Measurements from ENCODE around the gene TAS1R2.
"Not testable (repeated sequence)": the region's sequence is repeated elsewhere in the genome, so short reads cannot be mapped to it uniquely, and the experiment has no call there.

TAS1R2 gene

DNA sequence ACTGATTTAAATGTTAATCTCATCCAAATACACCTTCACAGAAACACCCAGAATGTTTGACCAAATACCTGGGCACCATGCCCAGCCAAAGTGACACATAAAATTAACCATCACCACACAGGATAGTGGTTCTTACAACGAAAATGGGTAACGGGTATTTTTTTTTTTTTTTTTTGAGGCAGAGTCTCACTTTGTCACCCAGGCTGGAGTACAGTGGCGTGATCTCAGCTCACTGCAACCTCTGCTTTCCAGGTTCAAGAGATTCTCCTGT, 11.1 kb upstream of the TAS1R2 start:
- not testable (repeated sequence) for H3K9me3 ChIP-seq (ENCODE audit: low read length); H3K4me3 ChIP-seq (ENCODE audit: low read length); H3K36me3 ChIP-seq (ENCODE audit: insufficient read depth, low read length); H3K27me3 ChIP-seq (ENCODE audit: insufficient read depth, low read length); H2AFZ ChIP-seq (ENCODE audit: low read depth, low read length); H3K4me1 ChIP-seq (ENCODE audit: insufficient read depth, low read length)

DNA sequence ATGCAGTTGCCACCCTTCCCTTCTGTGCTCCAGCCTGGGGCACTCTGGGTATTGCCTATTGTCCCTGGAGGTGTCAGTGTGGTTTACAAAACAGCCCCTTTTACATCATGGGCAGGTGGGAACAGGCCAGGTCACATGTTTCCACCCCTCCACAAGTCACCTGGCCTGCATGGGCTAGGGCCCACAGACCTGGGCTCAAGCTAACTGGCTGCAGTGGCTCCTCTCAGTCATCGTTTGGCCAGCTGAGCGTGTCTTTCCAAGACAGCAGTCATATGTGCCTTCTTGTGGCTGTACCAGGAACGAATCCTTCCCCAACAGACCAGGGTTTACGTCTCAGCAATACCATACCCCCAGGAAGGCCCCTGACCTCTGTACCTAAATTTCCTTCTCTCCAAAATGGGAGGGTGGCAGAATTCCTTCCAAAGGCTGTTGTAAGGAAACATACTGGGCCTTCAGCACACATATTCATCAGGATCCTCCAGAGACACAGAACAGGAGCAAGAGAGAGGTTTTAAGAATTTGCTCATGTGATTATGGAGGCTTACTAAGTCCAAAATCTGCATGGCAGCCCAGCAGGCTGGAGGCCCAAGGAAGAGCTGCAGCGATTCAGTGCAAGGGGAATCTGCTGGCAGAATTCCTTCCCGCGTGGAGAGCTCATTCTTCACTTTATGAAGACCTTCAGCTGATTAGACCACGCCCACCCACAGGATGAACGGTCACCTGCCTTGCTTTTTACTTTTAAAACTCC, 10.6 kb upstream of the TAS1R2 start:
- no peak overlapping the region for H2AFZ ChIP-seq (ENCODE audit: low read depth, low read length)
- H3K27me3 ChIP-seq (ENCODE audit: insufficient read depth, low read length), result peaks cover 11% of the 10 kb centered on the region
- H3K9me3 ChIP-seq (ENCODE audit: low read length), result no peaks in the 10 kb centered on the region
- no peaks in the 10 kb centered on the region for H3K4me1 ChIP-seq (ENCODE audit: insufficient read depth, low read length)
- H3K4me3 ChIP-seq (ENCODE audit: low read length), result no peak overlapping the region
- no peaks in the 10 kb centered on the region for H3K36me3 ChIP-seq (ENCODE audit: insufficient read depth, low read length)

DNA sequence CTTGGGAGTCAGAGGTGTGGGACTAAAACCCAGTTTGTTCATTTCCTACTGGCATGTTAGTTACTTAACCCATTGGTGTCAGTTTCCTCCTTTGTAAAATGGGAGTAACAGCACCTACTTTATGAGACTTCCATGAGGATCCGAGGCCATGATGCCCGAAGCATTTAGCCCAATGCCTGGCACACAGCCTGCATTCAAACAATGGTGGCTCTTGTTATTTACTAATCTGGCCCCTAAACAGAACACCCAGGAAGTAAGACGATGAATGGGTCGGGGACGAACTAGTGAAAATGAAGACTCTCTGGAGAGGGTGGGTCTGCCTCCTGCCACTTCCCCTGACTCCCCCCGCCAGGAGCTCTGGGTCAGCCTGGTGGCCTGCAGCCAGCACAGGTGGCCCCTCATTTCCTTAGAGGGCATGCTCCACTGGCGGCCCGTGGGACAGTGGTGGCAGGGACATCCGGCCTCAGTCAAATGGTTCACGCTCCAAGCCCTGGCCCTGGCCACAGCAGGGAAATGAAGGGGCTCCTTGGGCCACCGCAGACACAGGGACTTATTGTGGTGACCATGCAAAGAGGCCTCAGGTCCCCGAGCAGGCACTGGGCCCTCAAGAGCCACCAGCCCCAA, 9.5 kb upstream of the TAS1R2 start:
- Histone ChIP-seq H3K4me1 (ENCODE audit: insufficient read depth, low read length) (no peaks in the 10 kb centered on the region), H3K9me3 (ENCODE audit: low read length) (no peaks in the 10 kb centered on the region), H3K4me3 (ENCODE audit: low read length) (no peak overlapping the region)

DNA sequence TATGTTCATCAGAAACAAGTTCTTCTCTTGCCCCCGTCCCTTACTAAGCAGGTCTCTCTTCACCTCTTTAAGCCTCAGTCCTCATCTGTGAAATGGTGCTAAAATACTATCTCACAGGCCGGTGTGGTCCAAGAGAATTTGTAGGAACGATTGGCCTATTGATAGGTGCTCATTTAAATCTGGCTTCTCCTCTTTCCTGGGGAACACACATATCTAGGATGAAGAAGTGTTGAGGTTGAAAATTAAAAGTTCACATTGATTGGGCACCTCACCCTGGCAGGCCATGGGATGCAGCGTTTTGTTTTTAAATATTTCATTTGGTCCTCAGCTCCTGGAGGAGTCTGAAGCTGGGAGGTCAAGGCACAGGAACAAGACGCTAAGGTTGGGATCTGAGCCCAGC, 8.9 kb upstream of the TAS1R2 start:
- Histone ChIP-seq H2AFZ (ENCODE audit: low read depth, low read length) (no peak overlapping the region), H3K36me3 (ENCODE audit: insufficient read depth, low read length) (no peaks in the 10 kb centered on the region), H3K9me3 (ENCODE audit: low read length) (no peaks in the 10 kb centered on the region), H3K27me3 (ENCODE audit: insufficient read depth, low read length) (peaks cover 19% of the 10 kb centered on the region), H3K4me3 (ENCODE audit: low read length) (no peak overlapping the region), H3K4me1 (ENCODE audit: insufficient read depth, low read length) (no peaks in the 10 kb centered on the region)

More for the DNA sequence above, 9.5 kb upstream of the TAS1R2 start:
- no peak overlapping the region for H2AFZ ChIP-seq (ENCODE audit: low read depth, low read length)
- no peaks in the 10 kb centered on the region for H3K36me3 ChIP-seq (ENCODE audit: insufficient read depth, low read length)
- peaks cover 17% of the 10 kb centered on the region for H3K27me3 ChIP-seq (ENCODE audit: insufficient read depth, low read length)

DNA sequence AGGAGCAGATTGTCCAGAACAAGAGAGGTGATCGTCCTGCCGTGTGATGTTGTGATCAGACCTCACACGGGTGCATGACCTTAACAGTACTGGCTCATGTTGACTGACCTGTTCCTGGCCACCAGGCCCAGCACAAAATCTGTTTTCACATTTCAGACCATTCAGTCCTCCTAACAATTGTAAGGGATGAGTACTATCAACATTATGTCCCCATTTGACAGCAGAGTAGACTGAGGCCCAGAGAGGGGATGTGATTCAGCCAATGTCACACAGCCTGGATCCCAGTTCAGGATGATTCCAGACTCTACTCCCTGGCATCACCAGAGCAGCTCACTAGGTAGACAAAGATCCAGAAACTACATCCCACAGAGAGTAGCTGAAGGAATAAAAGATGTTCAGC, 7.4 kb upstream of the TAS1R2 start:
- Histone ChIP-seq H3K4me3 (ENCODE audit: low read length) (no peak overlapping the region), H3K27me3 (ENCODE audit: insufficient read depth, low read length) (peaks cover 19% of the 10 kb centered on the region), H3K36me3 (ENCODE audit: insufficient read depth, low read length) (no peaks in the 10 kb centered on the region), H2AFZ (ENCODE audit: low read depth, low read length) (no peak overlapping the region), H3K9me3 (ENCODE audit: low read length) (no peaks in the 10 kb centered on the region), H3K4me1 (ENCODE audit: insufficient read depth, low read length) (no peaks in the 10 kb centered on the region)

DNA sequence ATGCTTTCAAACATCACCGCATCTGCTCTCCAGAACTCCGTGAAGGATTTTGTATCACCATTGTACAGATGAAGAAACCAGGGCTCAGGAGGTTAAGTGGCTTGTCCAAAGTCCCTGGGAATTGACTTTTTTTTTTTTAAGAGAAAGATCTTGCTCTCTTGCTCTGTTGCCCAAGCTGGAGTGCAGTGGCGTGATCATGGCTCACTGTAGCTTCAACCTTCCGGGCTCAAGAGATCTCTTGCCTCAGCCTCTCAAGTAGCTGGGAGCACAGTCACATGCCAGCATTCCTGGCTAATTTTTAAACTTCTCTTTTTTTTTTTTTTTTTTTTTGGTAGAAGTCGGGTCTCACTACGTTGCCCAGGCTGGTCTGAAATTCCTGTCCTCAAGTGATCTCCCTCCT, 6.9 kb upstream of the TAS1R2 start:
- no peak overlapping the region for H3K4me3 ChIP-seq (ENCODE audit: low read length)
- peaks cover 19% of the 10 kb centered on the region for H3K27me3 ChIP-seq (ENCODE audit: insufficient read depth, low read length)
- no peaks in the 10 kb centered on the region for H3K36me3 ChIP-seq (ENCODE audit: insufficient read depth, low read length)
- H3K9me3 ChIP-seq (ENCODE audit: low read length), result no peaks in the 10 kb centered on the region
- H2AFZ ChIP-seq (ENCODE audit: low read depth, low read length), result no peak overlapping the region
- no peaks in the 10 kb centered on the region for H3K4me1 ChIP-seq (ENCODE audit: insufficient read depth, low read length)

DNA sequence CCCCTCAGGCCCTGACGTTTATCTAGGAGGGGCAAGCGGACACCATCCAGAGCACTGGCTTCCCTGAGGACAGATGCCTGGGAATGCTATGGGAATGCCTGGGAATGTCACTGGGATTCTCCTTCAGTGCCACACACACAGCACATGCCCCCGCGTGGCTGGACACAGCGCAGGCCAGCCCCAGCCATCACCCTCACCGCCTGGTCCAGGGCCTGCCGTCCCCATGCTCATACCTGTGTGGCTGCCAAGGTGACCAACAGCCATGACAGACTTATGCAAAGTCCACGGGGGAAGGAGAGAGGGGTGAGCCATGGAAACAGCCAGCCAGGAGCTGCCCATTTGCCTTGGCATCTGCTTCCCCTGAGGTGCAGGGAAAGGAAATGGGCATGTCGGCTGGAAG, 5.7 kb upstream of the TAS1R2 start:
- no peaks in the 10 kb centered on the region for H3K4me1 ChIP-seq (ENCODE audit: insufficient read depth, low read length)
- H3K4me3 ChIP-seq (ENCODE audit: low read length), result no peak overlapping the region
- no peaks in the 10 kb centered on the region for H3K36me3 ChIP-seq (ENCODE audit: insufficient read depth, low read length)
- peaks cover 22% of the 10 kb centered on the region for H3K27me3 ChIP-seq (ENCODE audit: insufficient read depth, low read length)
- no peaks in the 10 kb centered on the region for H3K9me3 ChIP-seq (ENCODE audit: low read length)
- H2AFZ ChIP-seq (ENCODE audit: low read depth, low read length), result no peak overlapping the region

DNA sequence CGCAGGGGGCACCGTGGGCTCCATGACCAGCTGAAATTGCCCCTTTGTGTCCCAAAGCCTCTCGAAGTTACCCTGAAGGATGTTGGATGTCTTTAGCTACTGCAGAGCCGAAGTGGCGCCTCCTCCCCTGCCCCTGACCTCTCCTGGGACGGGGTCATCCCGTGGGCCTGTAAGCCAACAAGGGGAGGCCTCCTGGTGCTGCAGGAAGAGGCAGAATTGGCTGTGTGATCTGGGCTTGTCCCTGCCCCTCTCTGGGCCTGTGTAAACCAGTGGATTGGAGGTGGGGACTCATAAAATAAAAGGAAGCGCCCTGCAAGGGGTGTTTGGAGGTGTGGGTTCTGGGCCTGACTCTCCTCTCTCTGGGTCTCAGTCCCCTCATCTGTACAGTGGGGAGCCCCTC, 2.1 kb upstream of the TAS1R2 start:
- Histone ChIP-seq H3K4me3 (ENCODE audit: low read length) (no peak overlapping the region), H3K4me1 (ENCODE audit: insufficient read depth, low read length) (no peaks in the 10 kb centered on the region), H3K27me3 (ENCODE audit: insufficient read depth, low read length) (peaks cover 20% of the 10 kb centered on the region), H2AFZ (ENCODE audit: low read depth, low read length) (no peak overlapping the region), H3K9me3 (ENCODE audit: low read length) (no peaks in the 10 kb centered on the region), H3K36me3 (ENCODE audit: insufficient read depth, low read length) (no peaks in the 10 kb centered on the region)

DNA sequence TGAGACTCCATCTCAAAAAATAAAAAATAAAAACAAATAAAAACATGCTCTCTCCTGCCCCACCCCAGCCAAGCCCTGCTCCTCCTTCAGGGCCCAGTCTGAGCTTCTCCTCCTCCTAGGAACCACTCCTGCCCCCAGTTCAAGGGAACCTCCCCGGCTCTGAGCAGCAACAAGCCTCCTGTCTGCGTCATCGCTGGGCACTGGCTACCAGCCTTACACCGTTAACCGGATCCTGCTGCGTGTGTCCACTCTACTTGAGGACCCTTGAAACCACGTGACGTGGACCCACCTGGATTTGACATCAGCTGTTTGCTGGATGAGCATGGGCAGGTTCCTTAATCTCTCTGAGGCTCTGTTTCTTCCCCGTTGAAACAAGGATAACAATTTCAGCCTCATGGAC, 1.6 kb upstream of the TAS1R2 start:
- H3K27me3 ChIP-seq (ENCODE audit: insufficient read depth, low read length), result peaks cover 17% of the 10 kb centered on the region
- no peak overlapping the region for H3K4me3 ChIP-seq (ENCODE audit: low read length)
- H2AFZ ChIP-seq (ENCODE audit: low read depth, low read length), result no peak overlapping the region
- H3K4me1 ChIP-seq (ENCODE audit: insufficient read depth, low read length), result no peaks in the 10 kb centered on the region
- no peaks in the 10 kb centered on the region for H3K36me3 ChIP-seq (ENCODE audit: insufficient read depth, low read length)
- no peaks in the 10 kb centered on the region for H3K9me3 ChIP-seq (ENCODE audit: low read length)

DNA sequence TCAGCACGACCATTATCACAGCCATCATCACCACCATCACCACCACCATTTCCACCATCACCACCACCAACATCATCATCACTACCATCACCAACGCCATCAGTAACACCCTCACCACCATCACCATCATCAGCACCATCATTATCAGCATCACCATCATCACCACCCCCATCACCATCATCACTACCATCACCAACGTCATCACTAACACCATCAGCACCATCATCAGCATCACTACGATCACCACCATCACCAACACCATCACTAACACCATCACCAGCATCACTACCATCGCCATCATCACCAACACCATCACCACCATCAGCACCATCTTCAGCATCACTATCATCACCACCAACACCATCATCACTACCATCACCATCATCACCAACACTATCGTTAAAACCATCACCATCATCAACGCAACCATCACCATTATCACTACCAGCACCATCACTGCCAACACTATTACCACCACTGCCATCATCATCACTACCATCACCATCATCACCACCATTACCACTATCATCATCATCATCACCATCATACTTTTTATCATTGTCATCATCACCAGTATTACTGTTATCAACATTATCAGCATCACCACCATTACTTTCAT, 1.3 kb downstream of the TAS1R2 start:
- Histone ChIP-seq H3K36me3 (ENCODE audit: insufficient read depth, low read length) (no peaks in the 10 kb centered on the region), H3K4me1 (ENCODE audit: insufficient read depth, low read length) (no peaks in the 10 kb centered on the region), H3K9me3 (ENCODE audit: low read length) (no peaks in the 10 kb centered on the region), H2AFZ (ENCODE audit: low read depth, low read length) (no peak overlapping the region), H3K4me3 (ENCODE audit: low read length) (no peak overlapping the region), H3K27me3 (ENCODE audit: insufficient read depth, low read length) (peaks cover 3% of the 10 kb centered on the region)

DNA sequence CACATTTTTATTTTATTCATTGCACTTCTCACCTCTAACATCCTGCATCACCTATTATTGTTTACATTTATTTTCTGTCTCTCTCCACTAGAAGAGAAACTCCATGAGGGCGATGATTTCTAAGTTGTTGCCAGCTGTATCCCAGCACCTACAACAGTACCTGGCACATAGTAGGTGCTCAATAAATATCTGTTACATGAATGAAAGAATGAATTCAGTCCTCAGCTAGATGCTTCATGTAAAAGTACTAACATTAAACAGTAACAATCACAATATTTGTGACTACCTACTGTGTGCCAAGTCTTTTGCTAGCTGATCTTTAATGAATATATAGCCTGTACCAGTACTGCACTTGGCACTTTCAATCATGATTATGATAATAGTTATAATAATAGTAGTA, 3.0 kb downstream of the TAS1R2 start:
- Histone ChIP-seq H3K36me3 (ENCODE audit: insufficient read depth, low read length) (no peaks in the 10 kb centered on the region), H3K4me1 (ENCODE audit: insufficient read depth, low read length) (no peaks in the 10 kb centered on the region), H3K9me3 (ENCODE audit: low read length) (no peaks in the 10 kb centered on the region), H2AFZ (ENCODE audit: low read depth, low read length) (no peak overlapping the region), H3K27me3 (ENCODE audit: insufficient read depth, low read length) (peaks cover 12% of the 10 kb centered on the region), H3K4me3 (ENCODE audit: low read length) (no peak overlapping the region)

DNA sequence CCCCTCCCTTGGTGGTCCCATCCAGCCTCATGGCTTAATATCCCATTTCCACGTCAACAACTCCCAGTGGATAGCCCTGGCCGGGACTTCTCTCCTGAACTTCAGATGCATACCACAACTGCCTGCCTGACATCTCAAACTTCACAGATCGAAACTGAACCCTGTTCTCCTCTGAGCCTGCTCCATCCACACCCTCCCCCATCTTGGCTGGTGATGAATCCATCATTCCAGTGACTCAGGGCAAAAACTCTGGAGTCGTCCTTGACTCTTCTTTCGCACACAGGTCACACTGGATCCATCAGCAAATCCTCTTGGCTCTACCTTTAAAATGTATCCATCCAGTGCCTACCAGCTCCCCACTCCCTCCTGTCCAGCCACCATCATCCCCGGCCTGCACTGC, 3.9 kb downstream of the TAS1R2 start:
- no peak overlapping the region for H2AFZ ChIP-seq (ENCODE audit: low read depth, low read length)
- no peaks in the 10 kb centered on the region for H3K36me3 ChIP-seq (ENCODE audit: insufficient read depth, low read length)
- H3K9me3 ChIP-seq (ENCODE audit: low read length), result no peaks in the 10 kb centered on the region
- H3K27me3 ChIP-seq (ENCODE audit: insufficient read depth, low read length), result peaks cover 9% of the 10 kb centered on the region
- H3K4me3 ChIP-seq (ENCODE audit: low read length), result no peak overlapping the region
- no peaks in the 10 kb centered on the region for H3K4me1 ChIP-seq (ENCODE audit: insufficient read depth, low read length)

DNA sequence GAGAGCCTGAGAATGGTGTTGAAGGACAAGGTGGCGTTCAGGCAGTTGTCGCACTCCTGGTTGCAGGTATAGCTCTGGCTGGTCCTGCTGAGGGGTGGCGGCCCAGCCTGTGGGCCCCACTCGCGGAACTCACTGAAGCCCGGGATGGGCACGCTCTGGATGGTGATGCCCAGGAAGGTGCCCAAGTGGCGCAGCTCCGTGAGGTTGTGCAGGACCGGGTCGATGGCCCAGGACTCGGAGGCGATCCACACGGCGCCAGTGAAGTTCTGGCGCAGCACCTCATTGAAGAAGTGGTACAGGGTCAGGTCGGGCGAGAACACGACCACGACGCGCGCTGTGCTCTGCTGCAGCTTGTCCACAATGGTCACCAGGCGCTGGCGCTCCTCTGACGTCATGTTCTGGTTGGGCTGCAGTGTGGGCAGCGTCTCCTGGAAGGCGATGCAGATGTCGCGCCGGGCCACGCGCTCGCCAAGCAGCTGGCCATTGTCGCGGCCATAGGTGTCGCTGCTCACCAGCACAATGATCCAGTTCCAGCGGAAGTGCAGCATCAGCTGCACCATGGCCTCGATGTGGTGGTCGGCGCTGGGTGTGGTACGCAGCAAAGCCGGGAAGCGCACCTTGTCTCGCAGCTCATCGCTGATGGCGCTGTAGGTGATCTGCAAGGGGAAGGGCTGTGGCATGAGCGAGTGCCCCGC, 5.0 kb downstream of the TAS1R2 start:
- no peak overlapping the region for H3K4me3 ChIP-seq (ENCODE audit: low read length)
- H3K27me3 ChIP-seq (ENCODE audit: insufficient read depth, low read length), result peaks cover 9% of the 10 kb centered on the region
- no peak overlapping the region for H2AFZ ChIP-seq (ENCODE audit: low read depth, low read length)
- no peaks in the 10 kb centered on the region for H3K36me3 ChIP-seq (ENCODE audit: insufficient read depth, low read length)
- H3K9me3 ChIP-seq (ENCODE audit: low read length), result no peaks in the 10 kb centered on the region
- H3K4me1 ChIP-seq (ENCODE audit: insufficient read depth, low read length), result no peaks in the 10 kb centered on the region

Measured in neuron (in vitro differentiated cells).